GM12878 (cell line): ENCODE results near the gene PRDM2. TPM values are rescaled to one million over a fixed set of nuclear protein-coding genes. Genes with fewer than 3 reads are reported as not detected.

Experiments used
- ATF7 ChIP-seq: fragments of 450-650 bp; IDR thresholded peaks from 2 replicates; pipeline ENCODE4 v1.6.1; 2016; ENCODE audit warnings: low read depth, mild to moderate bottlenecking
- EP300 ChIP-seq, 2 experiments: fragments of 150-350 bp in 1 of 2; IDR thresholded peaks; 2 replicates each; pipeline ENCODE4 v1.6.1; 2011 to 2012; ENCODE audit warnings: low read depth in 2 of 2, low read length in 2 of 2, borderline replicate concordance in 1 of 2, improper control_type of control experiment in 1 of 2, inconsistent platforms in 1 of 2; ENCODE audit not compliant: control insufficient read depth in 1 of 2
- PML ChIP-seq: IDR thresholded peaks from 2 replicates; pipeline ENCODE4 v1.6.1; 2012; ENCODE audit warnings: low read length, inconsistent platforms
- polyA plus RNA-seq, 11 experiments: library from polyadenylated mRNA; depleted of rRNA in 4 of 11; unstranded in 6 of 11; stranded (reverse) in 5 of 11; fragments of >200 nt; fragmentation: Nextera tagmentation in 4 of 11; fragmentation: Illumina TruSeq in 1 of 11; extraction: Ambion mirVana in 4 of 11; extraction: Trizol in 1 of 11; gene quantifications; 1 replicate in 1 of 11; 2 replicates in 10 of 11; pipeline versions ENCODE4 v1.2.1 to v1.2.3, GENCODE V29; 2011 to 2016; ENCODE audit warnings: inconsistent platforms in 2 of 11, missing spikeins in 2 of 11, low read depth in 1 of 11
- total RNA-seq, 4 experiments: library from RNA; depleted of rRNA in 3 of 4; stranded (reverse); fragments of >200 nt in 3 of 4; fragmentation: Illumina TruSeq in 1 of 4; extraction: Trizol in 1 of 4; gene quantifications; 2 replicates each; pipeline versions ENCODE4 v1.2.1 to v1.2.3, GENCODE V29; 2013 to 2021
- TF ChIP-seq, protein P1 (sequence below): IDR thresholded peaks from 2 replicates; pipeline ENCODE4 v1.6.1; 2012; ENCODE audit warnings: low read depth, low read length, improper control_type of control experiment
- TF ChIP-seq, protein P2 (sequence below): IDR thresholded peaks from 2 replicates; pipeline ENCODE4 v1.6.1; 2012; ENCODE audit warnings: mild to moderate bottlenecking, low read depth, low read length
- TF ChIP-seq, protein P3 (sequence below): fragments of 450-650 bp; IDR thresholded peaks from 2 replicates; pipeline ENCODE4 v1.6.1; 2016; ENCODE audit warnings: mild to moderate bottlenecking
- TF ChIP-seq, protein P4 (sequence below): fragments of 450-650 bp; IDR thresholded peaks from 2 replicates; pipeline ENCODE4 v1.6.1; 2018; ENCODE audit warnings: mild to moderate bottlenecking, low read depth, moderate library complexity; ENCODE audit not compliant: partially characterized antibody

The PRDM2 gene
- total and polyA plus RNA-seq, 10 of the 15 experiments (the other 5 are each of a cell fraction or from before 2014, with no cell fraction given): 8.4 to 45.1 (median 23.5) TPM

DNA sequence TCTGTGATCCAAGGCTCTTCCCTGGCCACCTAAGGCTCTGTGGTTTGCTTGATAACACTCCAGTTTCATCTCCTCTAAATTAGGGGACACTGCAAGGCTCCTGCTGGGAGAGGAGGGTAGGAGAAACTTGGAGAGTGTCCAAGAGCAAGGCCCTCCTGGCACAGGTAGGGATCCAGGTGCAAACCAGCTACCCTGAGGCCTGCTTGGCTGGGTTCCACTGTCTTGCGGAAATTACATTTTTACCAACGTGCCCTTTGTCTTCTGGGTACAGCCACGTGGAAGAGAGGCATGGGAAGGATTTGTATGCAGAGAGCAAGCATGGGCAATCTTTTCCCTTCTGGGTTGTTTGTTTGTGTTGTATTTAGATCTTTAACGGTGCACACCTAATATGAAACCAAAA is 132.5 kb downstream of the PRDM2 start (continued):
- TF ChIP-seq, protein P1, sequence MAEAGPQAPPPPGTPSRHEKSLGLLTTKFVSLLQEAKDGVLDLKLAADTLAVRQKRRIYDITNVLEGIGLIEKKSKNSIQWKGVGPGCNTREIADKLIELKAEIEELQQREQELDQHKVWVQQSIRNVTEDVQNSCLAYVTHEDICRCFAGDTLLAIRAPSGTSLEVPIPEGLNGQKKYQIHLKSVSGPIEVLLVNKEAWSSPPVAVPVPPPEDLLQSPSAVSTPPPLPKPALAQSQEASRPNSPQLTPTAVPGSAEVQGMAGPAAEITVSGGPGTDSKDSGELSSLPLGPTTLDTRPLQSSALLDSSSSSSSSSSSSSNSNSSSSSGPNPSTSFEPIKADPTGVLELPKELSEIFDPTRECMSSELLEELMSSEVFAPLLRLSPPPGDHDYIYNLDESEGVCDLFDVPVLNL: no peak
- TF ChIP-seq, protein P2, sequence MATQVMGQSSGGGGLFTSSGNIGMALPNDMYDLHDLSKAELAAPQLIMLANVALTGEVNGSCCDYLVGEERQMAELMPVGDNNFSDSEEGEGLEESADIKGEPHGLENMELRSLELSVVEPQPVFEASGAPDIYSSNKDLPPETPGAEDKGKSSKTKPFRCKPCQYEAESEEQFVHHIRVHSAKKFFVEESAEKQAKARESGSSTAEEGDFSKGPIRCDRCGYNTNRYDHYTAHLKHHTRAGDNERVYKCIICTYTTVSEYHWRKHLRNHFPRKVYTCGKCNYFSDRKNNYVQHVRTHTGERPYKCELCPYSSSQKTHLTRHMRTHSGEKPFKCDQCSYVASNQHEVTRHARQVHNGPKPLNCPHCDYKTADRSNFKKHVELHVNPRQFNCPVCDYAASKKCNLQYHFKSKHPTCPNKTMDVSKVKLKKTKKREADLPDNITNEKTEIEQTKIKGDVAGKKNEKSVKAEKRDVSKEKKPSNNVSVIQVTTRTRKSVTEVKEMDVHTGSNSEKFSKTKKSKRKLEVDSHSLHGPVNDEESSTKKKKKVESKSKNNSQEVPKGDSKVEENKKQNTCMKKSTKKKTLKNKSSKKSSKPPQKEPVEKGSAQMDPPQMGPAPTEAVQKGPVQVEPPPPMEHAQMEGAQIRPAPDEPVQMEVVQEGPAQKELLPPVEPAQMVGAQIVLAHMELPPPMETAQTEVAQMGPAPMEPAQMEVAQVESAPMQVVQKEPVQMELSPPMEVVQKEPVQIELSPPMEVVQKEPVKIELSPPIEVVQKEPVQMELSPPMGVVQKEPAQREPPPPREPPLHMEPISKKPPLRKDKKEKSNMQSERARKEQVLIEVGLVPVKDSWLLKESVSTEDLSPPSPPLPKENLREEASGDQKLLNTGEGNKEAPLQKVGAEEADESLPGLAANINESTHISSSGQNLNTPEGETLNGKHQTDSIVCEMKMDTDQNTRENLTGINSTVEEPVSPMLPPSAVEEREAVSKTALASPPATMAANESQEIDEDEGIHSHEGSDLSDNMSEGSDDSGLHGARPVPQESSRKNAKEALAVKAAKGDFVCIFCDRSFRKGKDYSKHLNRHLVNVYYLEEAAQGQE: no peak
- TF ChIP-seq EP300 (IDR thresholded peaks at IDR 0.05; ENCODE audit: borderline replicate concordance in 1 of 2, control insufficient read depth in 1 of 2, low read depth in 2 of 2, low read length in 2 of 2) (no peak), ATF7 (no peak), PML (no peak)
- TF ChIP-seq, protein P3, sequence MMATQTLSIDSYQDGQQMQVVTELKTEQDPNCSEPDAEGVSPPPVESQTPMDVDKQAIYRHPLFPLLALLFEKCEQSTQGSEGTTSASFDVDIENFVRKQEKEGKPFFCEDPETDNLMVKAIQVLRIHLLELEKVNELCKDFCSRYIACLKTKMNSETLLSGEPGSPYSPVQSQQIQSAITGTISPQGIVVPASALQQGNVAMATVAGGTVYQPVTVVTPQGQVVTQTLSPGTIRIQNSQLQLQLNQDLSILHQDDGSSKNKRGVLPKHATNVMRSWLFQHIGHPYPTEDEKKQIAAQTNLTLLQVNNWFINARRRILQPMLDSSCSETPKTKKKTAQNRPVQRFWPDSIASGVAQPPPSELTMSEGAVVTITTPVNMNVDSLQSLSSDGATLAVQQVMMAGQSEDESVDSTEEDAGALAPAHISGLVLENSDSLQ: no peak
- TF ChIP-seq, protein P4, sequence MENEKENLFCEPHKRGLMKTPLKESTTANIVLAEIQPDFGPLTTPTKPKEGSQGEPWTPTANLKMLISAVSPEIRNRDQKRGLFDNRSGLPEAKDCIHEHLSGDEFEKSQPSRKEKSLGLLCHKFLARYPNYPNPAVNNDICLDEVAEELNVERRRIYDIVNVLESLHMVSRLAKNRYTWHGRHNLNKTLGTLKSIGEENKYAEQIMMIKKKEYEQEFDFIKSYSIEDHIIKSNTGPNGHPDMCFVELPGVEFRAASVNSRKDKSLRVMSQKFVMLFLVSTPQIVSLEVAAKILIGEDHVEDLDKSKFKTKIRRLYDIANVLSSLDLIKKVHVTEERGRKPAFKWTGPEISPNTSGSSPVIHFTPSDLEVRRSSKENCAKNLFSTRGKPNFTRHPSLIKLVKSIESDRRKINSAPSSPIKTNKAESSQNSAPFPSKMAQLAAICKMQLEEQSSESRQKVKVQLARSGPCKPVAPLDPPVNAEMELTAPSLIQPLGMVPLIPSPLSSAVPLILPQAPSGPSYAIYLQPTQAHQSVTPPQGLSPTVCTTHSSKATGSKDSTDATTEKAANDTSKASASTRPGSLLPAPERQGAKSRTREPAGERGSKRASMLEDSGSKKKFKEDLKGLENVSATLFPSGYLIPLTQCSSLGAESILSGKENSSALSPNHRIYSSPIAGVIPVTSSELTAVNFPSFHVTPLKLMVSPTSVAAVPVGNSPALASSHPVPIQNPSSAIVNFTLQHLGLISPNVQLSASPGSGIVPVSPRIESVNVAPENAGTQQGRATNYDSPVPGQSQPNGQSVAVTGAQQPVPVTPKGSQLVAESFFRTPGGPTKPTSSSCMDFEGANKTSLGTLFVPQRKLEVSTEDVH: no peak
